ENCODE measurements around the gene APOC4.

APOC4 gene

GRCh38 chr19:44990459-44990858 is 48.4 kb downstream of the APOC4 start:
- TF ChIP-seq CTCF (IDR thresholded peaks at IDR 0.05; ENCODE audit: low read depth, low read length): no peak
- H3K4me3 ChIP-seq (ENCODE audit: low read depth, low read length): no peak overlapping the region

GRCh38 chr19:44990966-44991365 is 48.9 kb downstream of the APOC4 start:
- H3K4me3 ChIP-seq (ENCODE audit: low read depth, low read length): no peak overlapping the region
- no peak for TF ChIP-seq CTCF (IDR thresholded peaks at IDR 0.05; ENCODE audit: low read depth, low read length)

- no peak overlapping the region for H3K4me3 ChIP-seq (ENCODE audit: low read depth, low read length)
- TF ChIP-seq CTCF (IDR thresholded peaks at IDR 0.05; ENCODE audit: low read depth, low read length): no peak
Measured at GRCh38 chr19:44992336-44993163, 50.5 kb downstream of the APOC4 start.

- TF ChIP-seq CTCF (IDR thresholded peaks at IDR 0.05; ENCODE audit: low read depth, low read length): no peak
Measured at GRCh38 chr19:44993526-44993925, 51.5 kb downstream of the APOC4 start.

GRCh38 chr19:44993926-44994537 is 52.0 kb downstream of the APOC4 start:
- TF ChIP-seq CTCF (IDR thresholded peaks at IDR 0.05; ENCODE audit: low read depth, low read length): no peak
- H3K4me3 ChIP-seq (ENCODE audit: low read depth, low read length): no peak overlapping the region

More at GRCh38 chr19:44993526-44993925, 51.5 kb downstream of the APOC4 start:
- no peak overlapping the region for H3K4me3 ChIP-seq (ENCODE audit: low read depth, low read length)

All from WI38 (cell line).